Vagina (tissue), 2 donors: ENCODE results near the gene MALRD1.

Experiments used
- POLR2A ChIP-seq, 2 donors: fragments of 450-650 bp; IDR thresholded peaks; one replicate each; pipeline ENCODE4 v1.6.1; 2017; ENCODE audit warnings: antibody characterized with exemption in 2 of 2, mild to moderate bottlenecking in 2 of 2, moderate library complexity in 2 of 2
- POLR2AphosphoS5 ChIP-seq, 2 donors: sonication (generic); formaldehyde crosslinking; IDR thresholded peaks; one replicate each; pipeline ENCODE4 v1.9.0; 2017; ENCODE audit warnings: antibody characterized with exemption in 2 of 2, mild to moderate bottlenecking in 2 of 2, low read depth in 1 of 2; ENCODE audit not compliant: insufficient read depth in 1 of 2
- TF ChIP-seq, protein P1 (sequence below), 3 experiments: fragments of 450-650 bp in 2 of 3; fragments of 200-600 bp in 1 of 3; sonication (generic) in 1 of 3; IDR thresholded peaks; one replicate each; pipeline ENCODE4 v1.5.1; 2017 to 2019; ENCODE audit warnings: antibody characterized with exemption in 3 of 3, mild to moderate bottlenecking in 2 of 3, moderate library complexity in 2 of 3

DNA sequence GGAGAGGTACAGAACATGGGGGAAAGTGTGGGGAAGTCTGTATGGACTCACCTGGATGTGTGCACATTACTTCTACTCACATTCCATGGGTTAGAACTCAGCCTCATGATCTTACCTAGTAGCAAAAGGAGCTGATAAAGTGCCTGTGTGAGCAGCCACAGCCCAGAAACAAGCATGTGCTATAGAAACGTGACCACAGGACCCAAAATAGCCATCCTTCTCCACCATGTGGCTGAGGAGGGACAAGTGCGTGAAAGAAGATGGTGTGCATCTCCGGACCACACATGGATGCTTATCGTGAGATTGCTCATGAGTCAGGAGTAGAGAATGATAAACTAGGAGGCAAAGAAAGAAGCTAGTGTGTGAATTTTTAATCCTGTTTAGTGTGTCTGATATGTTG is 431.3 kb downstream of the MALRD1 start:
- TF ChIP-seq, protein P1, sequence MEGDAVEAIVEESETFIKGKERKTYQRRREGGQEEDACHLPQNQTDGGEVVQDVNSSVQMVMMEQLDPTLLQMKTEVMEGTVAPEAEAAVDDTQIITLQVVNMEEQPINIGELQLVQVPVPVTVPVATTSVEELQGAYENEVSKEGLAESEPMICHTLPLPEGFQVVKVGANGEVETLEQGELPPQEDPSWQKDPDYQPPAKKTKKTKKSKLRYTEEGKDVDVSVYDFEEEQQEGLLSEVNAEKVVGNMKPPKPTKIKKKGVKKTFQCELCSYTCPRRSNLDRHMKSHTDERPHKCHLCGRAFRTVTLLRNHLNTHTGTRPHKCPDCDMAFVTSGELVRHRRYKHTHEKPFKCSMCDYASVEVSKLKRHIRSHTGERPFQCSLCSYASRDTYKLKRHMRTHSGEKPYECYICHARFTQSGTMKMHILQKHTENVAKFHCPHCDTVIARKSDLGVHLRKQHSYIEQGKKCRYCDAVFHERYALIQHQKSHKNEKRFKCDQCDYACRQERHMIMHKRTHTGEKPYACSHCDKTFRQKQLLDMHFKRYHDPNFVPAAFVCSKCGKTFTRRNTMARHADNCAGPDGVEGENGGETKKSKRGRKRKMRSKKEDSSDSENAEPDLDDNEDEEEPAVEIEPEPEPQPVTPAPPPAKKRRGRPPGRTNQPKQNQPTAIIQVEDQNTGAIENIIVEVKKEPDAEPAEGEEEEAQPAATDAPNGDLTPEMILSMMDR (IDR thresholded peaks at IDR 0.05): no peak
- TF ChIP-seq POLR2A (IDR thresholded peaks at IDR 0.05) (no peak), POLR2AphosphoS5 (IDR thresholded peaks at IDR 0.05; ENCODE audit: insufficient read depth in 1 of 2, low read depth in 1 of 2) (no peak)
